HCT116 (cell line): ENCODE data around the gene ROBO1. TPM values are rescaled to one million over a fixed set of nuclear protein-coding genes. Genes with fewer than 3 reads are reported as not detected.

Experiments used
- ATAC-seq: fragments of 200-7000 bp; cut with Tn5 transposase; 2 replicates; pipeline ENCODE4 v1.9.1; 2020; ENCODE audit warnings: mild to moderate bottlenecking, moderate library complexity
- BruUV-seq: library from RNA; stranded (reverse); fragments of 400-500 nt; replicated peaks from 2 replicates; lab custom pipeline; 2021; lab: Mats Ljungman, UMichigan
- CTCF ChIA-PET: fragments of 300-600 bp; sonication (Branson Sonifier 250); formaldehyde crosslinking; loops from one replicate; lab custom pipeline; 2021; ENCODE audit warnings: antibody characterized with exemption; lab: Charles Lee
- POLR2A ChIA-PET: fragments of 300-600, 350-600 bp; sonication (Branson Sonifier 250); formaldehyde crosslinking; loops from one replicate; lab custom pipeline; 2021; ENCODE audit warnings: antibody characterized with exemption; lab: Charles Lee
- RAD21 ChIA-PET, 2 experiments: fragments of 300-600 bp; sonication (Branson Sonifier 250); formaldehyde crosslinking; loops; one replicate each; lab custom pipeline; 2023; ENCODE audit warnings: low total read pairs in 2 of 2; ENCODE audit not compliant: uncharacterized antibody in 2 of 2, unreplicated experiment in 2 of 2, low non-redundant PET in 1 of 2; lab: Charles Lee
- DNase-seq: peaks from one replicate; pipeline ENCODE4 v3.0.0-alpha.2; 2010; ENCODE audit warnings: low read depth, low spot score
- H2AFZ ChIP-seq: fragments of 200-600 bp; shearing (Covaris generic), sonication (generic); 2 replicates; pipeline ENCODE4 v1.6.1; 2017; ENCODE audit warnings: low read depth, mixed run types, mixed read lengths, antibody characterized with exemption, low read length; ENCODE audit not compliant: poor library complexity, severe bottlenecking
- H3K27ac ChIP-seq: 2 replicates; pipeline ENCODE4 v1.5.1; 2012; ENCODE audit warnings: low read depth, low read length
- H3K27me3 ChIP-seq: fragments of 200-600 bp; sonication (generic); 2 replicates; pipeline ENCODE4 v1.6.1; 2016; ENCODE audit warnings: mixed run types, low read length, mixed read lengths; ENCODE audit not compliant: insufficient read depth
- H3K36me3 ChIP-seq, 2 experiments: fragments of 200-500 bp in 1 of 2; fragments of 200-600 bp in 1 of 2; sonication (Bioruptor generic) in 1 of 2; sonication (generic) in 1 of 2; 2 replicates each; pipeline versions ENCODE4 v1.5.1 to v1.6.1; 2014 to 2016; ENCODE audit warnings: low read length in 2 of 2, inconsistent platforms in 1 of 2, mixed read lengths in 1 of 2, mixed run types in 1 of 2; ENCODE audit not compliant: insufficient read depth in 2 of 2, control insufficient read depth in 1 of 2
- H3K4me1 ChIP-seq, 2 experiments: fragments of 200-600 bp in 1 of 2; sonication (generic) in 1 of 2; 2 replicates each; pipeline versions ENCODE4 v1.5.1 to v1.6.1; 2012 to 2017; ENCODE audit warnings: low read length in 2 of 2, inconsistent platforms in 1 of 2, mild to moderate bottlenecking in 1 of 2, mixed read lengths in 1 of 2, mixed run types in 1 of 2, moderate library complexity in 1 of 2; ENCODE audit not compliant: insufficient read depth in 2 of 2, control insufficient read depth in 1 of 2
- H3K4me2 ChIP-seq: fragments of 200-600 bp; sonication (generic); 2 replicates; pipeline ENCODE4 v1.6.1; 2017; ENCODE audit warnings: mixed run types, low read length, mixed read lengths
- H3K4me3 ChIP-seq, 2 experiments: fragments of 200-600 bp in 1 of 2; sonication (generic) in 1 of 2; replicated peaks in 1 of 2; 2 replicates each; pipeline ENCODE4 v1.5.1; 2011 to 2016; ENCODE audit warnings: low read length in 2 of 2, control low read depth in 1 of 2, low read depth in 1 of 2, mild to moderate bottlenecking in 1 of 2, mixed read lengths in 1 of 2, mixed run types in 1 of 2
- H3K79me2 ChIP-seq: fragments of 200-600 bp; sonication (generic); 2 replicates; pipeline ENCODE4 v1.6.1; 2017; ENCODE audit warnings: mild to moderate bottlenecking, mixed run types, low read length, moderate library complexity, mixed read lengths; ENCODE audit not compliant: insufficient read depth
- H3K9ac ChIP-seq: fragments of 200-600 bp; sonication (generic); 2 replicates; pipeline ENCODE4 v1.6.1; 2016; ENCODE audit warnings: low read length, mixed read lengths
- H3K9me2 ChIP-seq: fragments of 200-600 bp; sonication (generic), shearing (Covaris generic); 2 replicates; pipeline ENCODE4 v1.6.1; 2017; ENCODE audit warnings: mixed run types, mild to moderate bottlenecking, moderate library complexity; ENCODE audit not compliant: insufficient read depth
- H3K9me3 ChIP-seq, 2 experiments: fragments of 200-500 bp in 1 of 2; fragments of 200-600 bp in 1 of 2; sonication (Bioruptor generic) in 1 of 2; sonication (generic) in 1 of 2; 2 replicates each; pipeline ENCODE4 v1.6.1; 2014 to 2017; ENCODE audit warnings: low read length in 2 of 2, mixed read lengths in 2 of 2, inconsistent platforms in 1 of 2, low read depth in 1 of 2, mild to moderate bottlenecking in 1 of 2, mixed run types in 1 of 2, moderate library complexity in 1 of 2; ENCODE audit not compliant: control insufficient read depth in 1 of 2, insufficient read depth in 1 of 2
- H4K20me1 ChIP-seq: fragments of 200-600 bp; sonication (generic), shearing (Covaris generic); 2 replicates; pipeline ENCODE4 v1.6.1; 2017; ENCODE audit warnings: mixed run types, mild to moderate bottlenecking, moderate library complexity; ENCODE audit not compliant: insufficient read depth
- ATF3 ChIP-seq: IDR thresholded peaks from 2 replicates; pipeline ENCODE4 v1.6.1; 2012
- CBX3 ChIP-seq: IDR thresholded peaks from 2 replicates; pipeline ENCODE4 v1.6.1; 2012; ENCODE audit warnings: low read depth
- CEBPB ChIP-seq: IDR thresholded peaks from 2 replicates; pipeline ENCODE4 v1.6.1; 2012; ENCODE audit warnings: low read depth
- EGR1 ChIP-seq: IDR thresholded peaks from 2 replicates; pipeline ENCODE4 v1.6.1; 2012; ENCODE audit warnings: low read depth
- EZH2 ChIP-seq: fragments of 200-600 bp; sonication (generic); IDR thresholded peaks from 2 replicates; pipeline ENCODE4 v1.6.1; 2017; ENCODE audit warnings: antibody characterized with exemption, mixed run types
- EZH2phosphoT487 ChIP-seq: fragments of 200-600 bp; IDR thresholded peaks from 2 replicates; pipeline ENCODE4 v1.6.1; 2018; ENCODE audit warnings: antibody characterized with exemption, borderline replicate concordance
- JUND ChIP-seq: IDR thresholded peaks from 2 replicates; pipeline ENCODE4 v1.6.1; 2012
- RAD21 ChIP-seq: IDR thresholded peaks from 2 replicates; pipeline ENCODE4 v1.6.1; 2012; ENCODE audit warnings: low read depth, mild to moderate bottlenecking
- SIN3A ChIP-seq: IDR thresholded peaks from 2 replicates; pipeline ENCODE4 v1.6.1; 2012; ENCODE audit warnings: low read depth
- SRF ChIP-seq: IDR thresholded peaks from 2 replicates; pipeline ENCODE4 v1.6.1; 2012; ENCODE audit warnings: low read depth
- TCF7L2 ChIP-seq: IDR thresholded peaks from 2 replicates; pipeline ENCODE4 v1.7.0; 2011; ENCODE audit warnings: borderline replicate concordance, inconsistent platforms; ENCODE audit not compliant: insufficient read depth, insufficient read length; ENCODE audit errors: extremely low read depth
- ZFX ChIP-seq: fragments of 450-650 bp; IDR thresholded peaks from 2 replicates; pipeline ENCODE4 v1.6.1; 2017
- ZNF274 ChIP-seq: fragments of 200-500 bp; sonication (Bioruptor generic); IDR thresholded peaks from 2 replicates; pipeline ENCODE4 v1.6.1; 2014; ENCODE audit warnings: mild to moderate bottlenecking, low read depth, low read length, inconsistent platforms
- intact Hi-C: fragments of 100-400 bp; cut with micrococcal nuclease; formaldehyde crosslinking; loops from 2 replicates; pipeline ENCODE4 v1.10.0; 2022
- total RNA-seq: library from RNA; stranded (reverse); gene quantifications from one replicate; pipeline ENCODE4 v1.2.1, GENCODE V29; 2021; ENCODE audit not compliant: unreplicated experiment
- TF ChIP-seq, protein P1 (sequence below): IDR thresholded peaks from 2 replicates; pipeline ENCODE4 v1.6.1; 2012
- TF ChIP-seq, protein P2 (sequence below): IDR thresholded peaks from 2 replicates; pipeline ENCODE4 v1.6.1; 2011; ENCODE audit warnings: mild to moderate bottlenecking, low read length, moderate library complexity; ENCODE audit not compliant: insufficient replicate concordance; ENCODE audit errors: extremely low read depth
- TF ChIP-seq, protein P3 (sequence below): IDR thresholded peaks from 2 replicates; pipeline ENCODE4 v1.6.1; 2012; ENCODE audit warnings: low read depth

Gene ROBO1
- total RNA-seq, 1 experiment from 2014 or later = 0.27 TPM

DNA sequence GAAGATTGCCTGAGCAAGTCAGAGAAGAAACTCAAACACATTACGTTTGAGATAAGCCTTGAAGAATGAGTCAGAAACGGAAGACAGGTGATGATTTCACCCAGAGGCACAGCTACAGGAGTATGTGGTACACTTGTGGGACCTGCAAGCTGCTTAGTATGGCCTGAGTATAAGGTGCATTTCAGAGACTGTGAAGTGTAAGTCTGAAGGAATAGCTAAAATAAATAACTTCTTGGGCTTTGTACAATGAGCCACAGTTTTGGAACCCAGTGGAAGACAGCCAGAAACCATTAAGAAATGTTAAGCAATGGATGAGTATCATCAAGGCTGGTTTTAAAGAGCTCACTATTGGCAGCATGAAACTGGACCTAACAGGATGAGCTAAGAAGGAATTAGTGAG lies 826.2 kb downstream of the ROBO1 start:
- H3K4me2 ChIP-seq = no peak overlapping the region
- TF ChIP-seq ATF3 = no peak
- TF ChIP-seq JUND = no peak
- no peak for TF ChIP-seq CEBPB
- no peak for TF ChIP-seq EZH2phosphoT487
- no peak for TF ChIP-seq EZH2
- no peak for TF ChIP-seq SIN3A
- no peak for TF ChIP-seq TCF7L2
- TF ChIP-seq SRF = no peak
- TF ChIP-seq CBX3 = no peak
- no peak for TF ChIP-seq EGR1
- TF ChIP-seq, protein P1, sequence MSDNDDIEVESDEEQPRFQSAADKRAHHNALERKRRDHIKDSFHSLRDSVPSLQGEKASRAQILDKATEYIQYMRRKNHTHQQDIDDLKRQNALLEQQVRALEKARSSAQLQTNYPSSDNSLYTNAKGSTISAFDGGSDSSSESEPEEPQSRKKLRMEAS = no peak
- TF ChIP-seq ZNF274 = no peak
- TF ChIP-seq, protein P2, sequence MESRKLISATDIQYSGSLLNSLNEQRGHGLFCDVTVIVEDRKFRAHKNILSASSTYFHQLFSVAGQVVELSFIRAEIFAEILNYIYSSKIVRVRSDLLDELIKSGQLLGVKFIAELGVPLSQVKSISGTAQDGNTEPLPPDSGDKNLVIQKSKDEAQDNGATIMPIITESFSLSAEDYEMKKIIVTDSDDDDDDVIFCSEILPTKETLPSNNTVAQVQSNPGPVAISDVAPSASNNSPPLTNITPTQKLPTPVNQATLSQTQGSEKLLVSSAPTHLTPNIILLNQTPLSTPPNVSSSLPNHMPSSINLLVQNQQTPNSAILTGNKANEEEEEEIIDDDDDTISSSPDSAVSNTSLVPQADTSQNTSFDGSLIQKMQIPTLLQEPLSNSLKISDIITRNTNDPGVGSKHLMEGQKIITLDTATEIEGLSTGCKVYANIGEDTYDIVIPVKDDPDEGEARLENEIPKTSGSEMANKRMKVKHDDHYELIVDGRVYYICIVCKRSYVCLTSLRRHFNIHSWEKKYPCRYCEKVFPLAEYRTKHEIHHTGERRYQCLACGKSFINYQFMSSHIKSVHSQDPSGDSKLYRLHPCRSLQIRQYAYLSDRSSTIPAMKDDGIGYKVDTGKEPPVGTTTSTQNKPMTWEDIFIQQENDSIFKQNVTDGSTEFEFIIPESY = no peak
- no peak for TF ChIP-seq RAD21
- TF ChIP-seq, protein P3, sequence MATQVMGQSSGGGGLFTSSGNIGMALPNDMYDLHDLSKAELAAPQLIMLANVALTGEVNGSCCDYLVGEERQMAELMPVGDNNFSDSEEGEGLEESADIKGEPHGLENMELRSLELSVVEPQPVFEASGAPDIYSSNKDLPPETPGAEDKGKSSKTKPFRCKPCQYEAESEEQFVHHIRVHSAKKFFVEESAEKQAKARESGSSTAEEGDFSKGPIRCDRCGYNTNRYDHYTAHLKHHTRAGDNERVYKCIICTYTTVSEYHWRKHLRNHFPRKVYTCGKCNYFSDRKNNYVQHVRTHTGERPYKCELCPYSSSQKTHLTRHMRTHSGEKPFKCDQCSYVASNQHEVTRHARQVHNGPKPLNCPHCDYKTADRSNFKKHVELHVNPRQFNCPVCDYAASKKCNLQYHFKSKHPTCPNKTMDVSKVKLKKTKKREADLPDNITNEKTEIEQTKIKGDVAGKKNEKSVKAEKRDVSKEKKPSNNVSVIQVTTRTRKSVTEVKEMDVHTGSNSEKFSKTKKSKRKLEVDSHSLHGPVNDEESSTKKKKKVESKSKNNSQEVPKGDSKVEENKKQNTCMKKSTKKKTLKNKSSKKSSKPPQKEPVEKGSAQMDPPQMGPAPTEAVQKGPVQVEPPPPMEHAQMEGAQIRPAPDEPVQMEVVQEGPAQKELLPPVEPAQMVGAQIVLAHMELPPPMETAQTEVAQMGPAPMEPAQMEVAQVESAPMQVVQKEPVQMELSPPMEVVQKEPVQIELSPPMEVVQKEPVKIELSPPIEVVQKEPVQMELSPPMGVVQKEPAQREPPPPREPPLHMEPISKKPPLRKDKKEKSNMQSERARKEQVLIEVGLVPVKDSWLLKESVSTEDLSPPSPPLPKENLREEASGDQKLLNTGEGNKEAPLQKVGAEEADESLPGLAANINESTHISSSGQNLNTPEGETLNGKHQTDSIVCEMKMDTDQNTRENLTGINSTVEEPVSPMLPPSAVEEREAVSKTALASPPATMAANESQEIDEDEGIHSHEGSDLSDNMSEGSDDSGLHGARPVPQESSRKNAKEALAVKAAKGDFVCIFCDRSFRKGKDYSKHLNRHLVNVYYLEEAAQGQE = no peak
- TF ChIP-seq ZFX = no peak
- TF ChIP-seq, all 23 proteins: peak for 0
- intact Hi-C loops = no loop called here
- Histone ChIP-seq H3K4me3 (no peak overlapping the region), H3K27ac (no peak overlapping the region), H3K79me2 (no peaks in the 10 kb centered on the region), H4K20me1 (no peaks in the 10 kb centered on the region), H2AFZ (no peak overlapping the region), H3K9me2 (no peaks in the 10 kb centered on the region), H3K36me3 (no peaks in the 10 kb centered on the region), H3K9ac (no peak overlapping the region), H3K27me3 (no peaks in the 10 kb centered on the region), H3K4me1 (no peaks in the 10 kb centered on the region), H3K9me3 (peaks cover 0 to 5% of the 10 kb centered on the region in 2 experiments; a peak in 2 of 4 replicates)
- POLR2A ChIA-PET = no interaction called here
- no peak for ATAC-seq
- RAD21 ChIA-PET = no interaction called here
- CTCF ChIA-PET = no interaction called here
- no TSS peak for BruUV-seq
- DNase-seq = no peak
